CD4-positive, CD25-positive, alpha-beta regulatory T cell (primary cell): Measurements from ENCODE around the gene HMGCS2. TPM values are rescaled to one million over a fixed set of nuclear protein-coding genes. Genes with fewer than 3 reads are reported as not detected.

Experiments
- ATAC-seq, 2 donors: fragments of 150-1000 bp; cut with Tn5 transposase; one replicate each; pipeline ENCODE4 v1.10.0; 2021; ENCODE audit warnings: low read depth in 2 of 2, moderate number of reproducible peaks in 2 of 2, moderate library complexity in 1 of 2
- DNase-seq, 3 donors: peaks; one replicate each; pipeline versions ENCODE4 v3.0.0 to v3.0.0-alpha.2; 2012 to 2022; ENCODE audit warnings: mixed read lengths in 1 of 3
- H3K27ac ChIP-seq: one replicate; pipeline ENCODE4 v1.7.0; 2013; ENCODE audit warnings: mild to moderate bottlenecking, low read length; ENCODE audit not compliant: insufficient read depth, poor library complexity, severe bottlenecking
- H3K27me3 ChIP-seq: one replicate; pipeline ENCODE4 v1.7.0; 2013; ENCODE audit warnings: low read length; ENCODE audit not compliant: control insufficient read depth, insufficient read depth
- H3K36me3 ChIP-seq: one replicate; pipeline ENCODE4 v1.7.0; 2013; ENCODE audit warnings: mild to moderate bottlenecking, low read length, moderate library complexity; ENCODE audit not compliant: control insufficient read depth, insufficient read depth
- H3K4me1 ChIP-seq: 2 replicates; pipeline ENCODE4 v1.7.0; 2013; ENCODE audit warnings: mild to moderate bottlenecking, low read length; ENCODE audit not compliant: insufficient read depth, control insufficient read depth, poor library complexity, severe bottlenecking
- H3K4me3 ChIP-seq: one replicate; pipeline ENCODE4 v1.7.0; 2013; ENCODE audit warnings: low read depth, mild to moderate bottlenecking, low read length, moderate library complexity
- H3K9me3 ChIP-seq, 2 experiments: 1 replicate in 1 of 2; 2 replicates in 1 of 2; pipeline ENCODE4 v1.7.0; 2013; ENCODE audit warnings: low read length in 2 of 2, mild to moderate bottlenecking in 1 of 2, moderate library complexity in 1 of 2; ENCODE audit not compliant: control insufficient read depth in 2 of 2
- H3K27ac Mint-ChIP-seq, 3 donors: one replicate each; pipeline ENCODE4 v1.8.0; 2020 to 2022; ENCODE audit warnings: mild to moderate bottlenecking in 3 of 3, mixed read lengths in 3 of 3, moderate library complexity in 2 of 3
- H3K27me3 Mint-ChIP-seq: one replicate; pipeline ENCODE4 v1.8.0; 2022; ENCODE audit warnings: mild to moderate bottlenecking, mixed read lengths
- H3K36me3 Mint-ChIP-seq: one replicate; pipeline ENCODE4 v1.8.0; 2020; ENCODE audit warnings: mixed read lengths
- H3K4me1 Mint-ChIP-seq, 4 donors: one replicate each; pipeline ENCODE4 v1.8.0; 2020 to 2022; ENCODE audit warnings: mixed read lengths in 4 of 4, mild to moderate bottlenecking in 1 of 4
- H3K4me3 Mint-ChIP-seq, 4 donors: one replicate each; pipeline ENCODE4 v1.8.0; 2020 to 2022; ENCODE audit warnings: mild to moderate bottlenecking in 4 of 4, mixed read lengths in 4 of 4, moderate library complexity in 3 of 4
- H3K9me3 Mint-ChIP-seq, 7 donors: one replicate each; pipeline ENCODE4 v1.8.0; 2020 to 2022; ENCODE audit warnings: mixed read lengths in 7 of 7, mild to moderate bottlenecking in 3 of 7, moderate library complexity in 2 of 7
- polyA plus RNA-seq, 4 donors: library from polyadenylated mRNA; unstranded; fragments of 300-500 nt; fragmentation: Illumina TruSeq; gene quantifications; one replicate each; pipeline ENCODE4 v1.2.3, GENCODE V29; 2021
- total RNA-seq: library from RNA; stranded (reverse); gene quantifications from one replicate; pipeline ENCODE4 v1.2.3, GENCODE V29; 2022

Gene HMGCS2
- total and polyA plus RNA-seq, 5 donors from 2014 or later = not detected

DNA sequence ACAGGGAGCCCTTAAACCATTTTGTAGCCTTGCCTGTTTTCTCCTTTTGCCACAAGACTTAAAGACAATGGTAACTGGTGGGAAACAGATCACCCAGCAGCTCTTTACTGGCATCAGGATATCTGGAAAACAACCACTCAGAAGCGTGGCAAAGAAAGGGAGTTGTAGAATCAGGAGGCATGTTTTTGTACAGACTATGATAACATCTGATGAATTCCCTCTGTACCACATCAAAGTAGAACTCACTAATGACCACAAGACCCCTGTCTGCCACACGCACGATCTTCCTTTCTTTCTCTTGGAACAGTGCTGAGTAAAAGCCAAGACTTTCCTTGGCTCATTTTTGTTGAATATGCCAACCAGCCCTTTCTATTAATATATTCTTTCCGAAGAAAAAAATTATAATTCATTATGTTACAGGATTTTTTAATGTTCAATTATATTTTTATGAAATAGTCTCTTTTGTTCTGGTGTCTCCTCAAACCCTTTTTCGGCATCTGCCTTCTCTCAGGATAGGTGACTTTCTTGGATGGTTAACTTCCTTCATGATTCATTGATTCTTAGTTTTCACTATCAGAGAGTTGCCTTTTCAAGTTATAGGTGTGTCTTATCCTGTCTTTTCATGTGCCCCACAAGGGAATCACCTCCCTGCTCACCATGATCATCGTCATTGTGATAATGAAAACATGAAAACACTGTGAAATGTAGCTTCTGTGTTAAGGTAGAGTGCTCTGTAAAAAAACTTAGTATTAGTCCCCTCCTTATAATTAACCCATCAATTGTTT, 64.8 kb downstream of the HMGCS2 start:
- Mint-ChIP-seq H3K27ac (no peak overlapping the region), H3K36me3 (peaks cover 3% of the 10 kb centered on the region), H3K4me3 (no peak overlapping the region), H3K9me3 (peaks cover 0 to 22% (median 11%) of the 10 kb centered on the region in 7 donors), H3K27me3 (peaks cover 10% of the 10 kb centered on the region), H3K4me1 (no peaks in the 10 kb centered on the region)
- H3K36me3 ChIP-seq = no peaks in the 10 kb centered on the region
- DNase-seq (no peak), ATAC-seq (no peak)
- no peak overlapping the region for H3K4me3 ChIP-seq
- H3K27me3 ChIP-seq = peaks cover 5% of the 10 kb centered on the region
- H3K27ac ChIP-seq = no peak overlapping the region
- peaks cover 4 to 5% of the 10 kb centered on the region in 2 experiments for H3K9me3 ChIP-seq
- H3K4me1 ChIP-seq = no peaks in the 10 kb centered on the region

DNA sequence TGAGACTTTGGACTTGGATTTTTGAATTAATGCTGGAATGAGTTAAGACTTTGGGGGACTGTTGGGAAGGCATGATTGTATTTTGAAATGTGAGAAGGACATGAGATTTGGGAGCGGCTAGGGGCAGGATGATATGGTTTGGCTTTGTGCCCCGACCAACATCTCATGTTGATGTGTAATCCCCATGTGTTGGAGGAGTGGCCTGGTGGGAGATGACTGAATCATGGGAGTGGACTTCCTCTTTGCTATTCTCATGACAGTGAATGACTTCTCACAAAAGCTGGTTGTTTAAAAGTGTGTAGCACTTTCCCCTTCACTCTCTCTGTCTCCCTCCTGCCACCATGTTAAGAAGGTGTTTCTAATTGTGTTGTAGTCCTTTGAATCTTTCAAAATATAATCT, 66.3 kb downstream of the HMGCS2 start:
- Histone ChIP-seq H3K4me1 (no peaks in the 10 kb centered on the region), H3K9me3 (peaks cover 4 to 5% of the 10 kb centered on the region in 2 experiments), H3K27me3 (peaks cover 5% of the 10 kb centered on the region), H3K27ac (no peak overlapping the region), H3K36me3 (no peaks in the 10 kb centered on the region), H3K4me3 (no peak overlapping the region)
- ATAC-seq (no peak), DNase-seq (no peak)
- H3K4me3 Mint-ChIP-seq = no peak overlapping the region
- no peaks in the 10 kb centered on the region for H3K4me1 Mint-ChIP-seq
- H3K9me3 Mint-ChIP-seq = peaks cover 0 to 22% (median 15%) of the 10 kb centered on the region in 7 donors
- H3K27me3 Mint-ChIP-seq = peaks cover 10% of the 10 kb centered on the region
- H3K27ac Mint-ChIP-seq = no peak overlapping the region
- H3K36me3 Mint-ChIP-seq = peaks cover 3% of the 10 kb centered on the region

DNA sequence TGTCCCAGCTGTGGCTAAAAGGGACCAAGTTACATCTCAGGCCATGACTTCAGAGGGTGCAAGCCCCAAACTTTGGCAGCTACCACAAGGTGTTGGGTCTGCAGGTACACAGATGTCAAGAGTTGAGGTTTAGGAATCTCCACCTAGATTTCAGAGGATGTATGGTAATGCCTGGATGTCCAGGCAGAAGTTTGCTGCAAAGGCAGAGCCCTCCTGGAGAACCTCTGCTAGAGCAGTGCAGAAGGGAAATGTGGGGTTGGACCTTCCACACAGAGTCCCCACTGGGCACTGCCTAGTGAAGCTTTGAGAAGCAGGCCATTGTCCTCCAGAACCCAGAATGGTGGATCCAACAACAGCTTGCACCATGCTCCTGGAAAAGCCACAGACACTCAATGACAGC, 67.0 kb downstream of the HMGCS2 start:
- Histone ChIP-seq H3K4me1 (no peaks in the 10 kb centered on the region), H3K27me3 (peaks cover 5% of the 10 kb centered on the region), H3K9me3 (peaks cover 4 to 5% of the 10 kb centered on the region in 2 experiments), H3K27ac (no peak overlapping the region), H3K4me3 (no peak overlapping the region), H3K36me3 (no peaks in the 10 kb centered on the region)
- no peak overlapping the region for H3K4me3 Mint-ChIP-seq
- peaks cover 0 to 22% (median 15%) of the 10 kb centered on the region in 7 donors for H3K9me3 Mint-ChIP-seq
- no peak overlapping the region for H3K27ac Mint-ChIP-seq
- ATAC-seq = no peak
- no peak for DNase-seq
- peaks cover 10% of the 10 kb centered on the region for H3K27me3 Mint-ChIP-seq
- no peaks in the 10 kb centered on the region for H3K4me1 Mint-ChIP-seq
- H3K36me3 Mint-ChIP-seq = peaks cover 3% of the 10 kb centered on the region

- peaks cover 0 to 22% (median 14%) of the 10 kb centered on the region in 7 donors for H3K9me3 Mint-ChIP-seq
- DNase-seq = no peak
Measured at GRCh38 chr1:119700326-119700725, 68.4 kb downstream of the HMGCS2 start.

More at GRCh38 chr1:119700326-119700725, 68.4 kb downstream of the HMGCS2 start:
- Histone ChIP-seq H3K4me1 (no peaks in the 10 kb centered on the region), H3K27ac (no peak overlapping the region), H3K36me3 (no peaks in the 10 kb centered on the region), H3K9me3 (peaks cover 4 to 5% of the 10 kb centered on the region in 2 experiments), H3K4me3 (no peak overlapping the region), H3K27me3 (peaks cover 5% of the 10 kb centered on the region)
- ATAC-seq = no peak
- Mint-ChIP-seq H3K4me3 (no peak overlapping the region), H3K27ac (no peak overlapping the region), H3K36me3 (peaks cover 3% of the 10 kb centered on the region), H3K4me1 (no peaks in the 10 kb centered on the region), H3K27me3 (peaks cover 10% of the 10 kb centered on the region)

Other genes starting within 250 kb of the HMGCS2 start
- not detected for gene ZNF697, start 120.6 kb downstream of the HMGCS2 start, total RNA-seq
- not detected for gene ZNF697, start 120.6 kb downstream of the HMGCS2 start, polyA plus RNA-seq
- gene PHGDH, start 57.0 kb downstream of the HMGCS2 start, total RNA-seq = 4.9 TPM
- 1 to 10 TPM; 1.5 to 6.6 (median 3.3) TPM for gene PHGDH, start 57.0 kb downstream of the HMGCS2 start, polyA plus RNA-seq
- not detected for gene REG4, start 42.6 kb upstream of the HMGCS2 start, total RNA-seq
- gene REG4, start 42.6 kb upstream of the HMGCS2 start, polyA plus RNA-seq = 1 to 10 TPM in 1 of 4 donors, under 1 TPM in 1, not detected in 2; 0.41 to 1.5 TPM
- not detected for gene ADAM30, start 127.6 kb upstream of the HMGCS2 start, total RNA-seq
- not detected for gene ADAM30, start 127.6 kb upstream of the HMGCS2 start, polyA plus RNA-seq